Activated CD8-positive, alpha-beta memory T cell treated with anti-CD3 and anti-CD28 coated beads for 36 hours (primary cell): ENCODE results near the gene AIG1. TPM values are rescaled to one million over a fixed set of nuclear protein-coding genes. Genes with fewer than 3 reads are reported as not detected.
"Not testable (repeated sequence)": the region's sequence is repeated elsewhere in the genome, so short reads cannot be mapped to it uniquely, and the experiment has no call there.

Experiments used
- CTCF ChIA-PET: fragments of 350-600 bp; sonication (Branson Sonifier 250); formaldehyde crosslinking; loops from one replicate; lab custom pipeline; 2021; ENCODE audit warnings: antibody characterized with exemption; lab: Charles Lee
- POLR2A ChIA-PET: fragments of 350-600 bp; sonication (Branson Sonifier 250); formaldehyde crosslinking; loops from one replicate; lab custom pipeline; 2021; ENCODE audit warnings: antibody characterized with exemption; lab: Charles Lee
- total RNA-seq, 2 experiments: library from RNA; stranded (reverse); gene quantifications; one replicate each; pipeline ENCODE4 v1.2.3, GENCODE V29; 2021

Gene AIG1
- total RNA-seq, 2 experiments from 2014 or later = 11.1 to 11.2 TPM

- ChIA-PET CTCF (no interaction called here), POLR2A (no interaction called here)
Observed at GRCh38 chr6:143283887-143284645, 223.4 kb downstream of the AIG1 start.

- CTCF ChIA-PET = no interaction called here
- POLR2A ChIA-PET = no interaction called here
Observed at GRCh38 chr6:143286251-143286795, 225.6 kb downstream of the AIG1 start.

- CTCF ChIA-PET = no interaction called here
- POLR2A ChIA-PET = no interaction called here
Observed at GRCh38 chr6:143288923-143289322, 228.2 kb downstream of the AIG1 start.

- ChIA-PET CTCF (no interaction called here), POLR2A (no interaction called here)
Observed at GRCh38 chr6:143290206-143290605, 229.5 kb downstream of the AIG1 start.

- ChIA-PET POLR2A (no interaction called here), CTCF (no interaction called here)
Observed at GRCh38 chr6:143293523-143293922, 232.8 kb downstream of the AIG1 start.

GRCh38 chr6:143294265-143294860 lies 233.7 kb downstream of the AIG1 start:
- CTCF ChIA-PET = no interaction called here
- POLR2A ChIA-PET = no interaction called here

- POLR2A ChIA-PET = no interaction called here
- CTCF ChIA-PET = no interaction called here
Observed at GRCh38 chr6:143295932-143296331, 235.2 kb downstream of the AIG1 start.

GRCh38 chr6:143298071-143298470 lies 237.4 kb downstream of the AIG1 start:
- ChIA-PET POLR2A (no interaction called here), CTCF (no interaction called here)

- CTCF ChIA-PET = interaction anchor here (0.5 kb wide), 1 partner anchor 626 kb away, joined by 3 read pairs; no protein-coding TSS in a partner anchor
- POLR2A ChIA-PET = no interaction called here
Observed at GRCh38 chr6:143299253-143300166, 238.8 kb downstream of the AIG1 start.

GRCh38 chr6:143301188-143301587 lies 240.5 kb downstream of the AIG1 start:
- ChIA-PET POLR2A (interaction anchor here (0.7 kb wide), 1 partner anchor 127 kb away, joined by 3 read pairs; no protein-coding TSS in a partner anchor), CTCF (no interaction called here)

GRCh38 chr6:143307760-143308159 lies 247.1 kb downstream of the AIG1 start:
- CTCF ChIA-PET, POLR2A ChIA-PET: not testable (repeated sequence)

- ChIA-PET POLR2A (no interaction called here), CTCF (no interaction called here)
Observed at GRCh38 chr6:143313163-143313562, 252.5 kb downstream of the AIG1 start.

GRCh38 chr6:143321491-143322086 lies 260.9 kb downstream of the AIG1 start:
- ChIA-PET POLR2A (no interaction called here), CTCF (no interaction called here)

- ChIA-PET POLR2A (no interaction called here), CTCF (no interaction called here)
Observed at GRCh38 chr6:143322386-143322785, 261.7 kb downstream of the AIG1 start.

- ChIA-PET POLR2A (no interaction called here), CTCF (no interaction called here)
Observed at GRCh38 chr6:143323729-143324470, 263.2 kb downstream of the AIG1 start.

GRCh38 chr6:143325379-143326140 lies 264.9 kb downstream of the AIG1 start:
- ChIA-PET POLR2A (no interaction called here), CTCF (no interaction called here)

- ChIA-PET CTCF (no interaction called here), POLR2A (no interaction called here)
Observed at GRCh38 chr6:143328876-143329275, 268.2 kb downstream of the AIG1 start.

GRCh38 chr6:143329323-143329722 lies 268.6 kb downstream of the AIG1 start:
- POLR2A ChIA-PET = no interaction called here

More at GRCh38 chr6:143329323-143329722, 268.6 kb downstream of the AIG1 start:
- CTCF ChIA-PET = no interaction called here
